Measurements from ENCODE around the gene BEND2. TPM values are rescaled to one million over a fixed set of nuclear protein-coding genes. Genes with fewer than 3 reads are reported as not detected.

Gene BEND2
- total RNA-seq, 1 experiment from 2014 or later: not detected

DNA sequence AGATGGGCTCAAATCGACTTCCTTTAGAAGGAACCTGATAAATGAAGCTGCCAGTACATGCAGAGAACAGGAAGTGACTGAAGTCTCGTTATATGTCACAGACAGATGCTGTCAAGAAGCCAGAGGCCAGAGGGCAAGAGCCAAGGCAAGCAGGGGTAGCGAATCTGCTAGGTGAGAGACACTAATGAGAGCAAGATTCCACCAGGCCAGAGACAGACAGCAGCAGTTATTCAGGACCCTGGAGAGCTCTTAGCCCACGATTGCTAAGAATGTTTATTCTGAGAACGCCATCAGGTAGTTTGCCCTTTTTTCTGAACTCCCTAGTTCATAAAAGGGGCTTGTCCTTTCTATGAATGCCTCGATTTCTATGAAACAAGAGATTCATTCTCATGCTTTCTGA is 73.7 kb downstream of the BEND2 start:
- intact Hi-C loops (cut with micrococcal nuclease; ENCODE audit: unreplicated experiment): no loop called here
- no peaks in the 10 kb centered on the region for H3K9me3 ChIP-seq
- no peak overlapping the region for H3K4me3 ChIP-seq (ENCODE audit: low read depth, low read length)
- H3K4me1 ChIP-seq: no peaks in the 10 kb centered on the region
- BruUV-seq (replicated peaks): no TSS peak
- no peaks in the 10 kb centered on the region for H3K27me3 ChIP-seq (replicated peaks; ENCODE audit: control insufficient read depth, insufficient read depth, low read length)
- Mint-ChIP-seq H3K9me3 (ENCODE audit: unreplicated experiment) (no peaks in the 10 kb centered on the region), H3K27ac (ENCODE audit: unreplicated experiment) (no peak overlapping the region), H3K4me3 (ENCODE audit: unreplicated experiment) (no peak overlapping the region), H3K27me3 (ENCODE audit: insufficient read depth, unreplicated experiment) (peaks cover 3% of the 10 kb centered on the region), H3K36me3 (ENCODE audit: insufficient read depth, unreplicated experiment) (no peaks in the 10 kb centered on the region), H3K4me1 (ENCODE audit: low read depth, unreplicated experiment) (no peaks in the 10 kb centered on the region)
- DNase-seq: peak; percentile 30 to 43
- TF ChIP-seq, protein P1, sequence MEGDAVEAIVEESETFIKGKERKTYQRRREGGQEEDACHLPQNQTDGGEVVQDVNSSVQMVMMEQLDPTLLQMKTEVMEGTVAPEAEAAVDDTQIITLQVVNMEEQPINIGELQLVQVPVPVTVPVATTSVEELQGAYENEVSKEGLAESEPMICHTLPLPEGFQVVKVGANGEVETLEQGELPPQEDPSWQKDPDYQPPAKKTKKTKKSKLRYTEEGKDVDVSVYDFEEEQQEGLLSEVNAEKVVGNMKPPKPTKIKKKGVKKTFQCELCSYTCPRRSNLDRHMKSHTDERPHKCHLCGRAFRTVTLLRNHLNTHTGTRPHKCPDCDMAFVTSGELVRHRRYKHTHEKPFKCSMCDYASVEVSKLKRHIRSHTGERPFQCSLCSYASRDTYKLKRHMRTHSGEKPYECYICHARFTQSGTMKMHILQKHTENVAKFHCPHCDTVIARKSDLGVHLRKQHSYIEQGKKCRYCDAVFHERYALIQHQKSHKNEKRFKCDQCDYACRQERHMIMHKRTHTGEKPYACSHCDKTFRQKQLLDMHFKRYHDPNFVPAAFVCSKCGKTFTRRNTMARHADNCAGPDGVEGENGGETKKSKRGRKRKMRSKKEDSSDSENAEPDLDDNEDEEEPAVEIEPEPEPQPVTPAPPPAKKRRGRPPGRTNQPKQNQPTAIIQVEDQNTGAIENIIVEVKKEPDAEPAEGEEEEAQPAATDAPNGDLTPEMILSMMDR (IDR thresholded peaks at IDR 0.05; ENCODE audit: insufficient read depth in 1 of 2, low read depth in 1 of 2, low read length in 1 of 2, severe bottlenecking in 1 of 2, unreplicated experiment in 1 of 2): no peak
- ChIA-PET POLR2A (no interaction called here), CTCF (no interaction called here)
- H3K36me3 ChIP-seq (ENCODE audit: control insufficient read depth, insufficient read depth, low read length): no peaks in the 10 kb centered on the region

DNA sequence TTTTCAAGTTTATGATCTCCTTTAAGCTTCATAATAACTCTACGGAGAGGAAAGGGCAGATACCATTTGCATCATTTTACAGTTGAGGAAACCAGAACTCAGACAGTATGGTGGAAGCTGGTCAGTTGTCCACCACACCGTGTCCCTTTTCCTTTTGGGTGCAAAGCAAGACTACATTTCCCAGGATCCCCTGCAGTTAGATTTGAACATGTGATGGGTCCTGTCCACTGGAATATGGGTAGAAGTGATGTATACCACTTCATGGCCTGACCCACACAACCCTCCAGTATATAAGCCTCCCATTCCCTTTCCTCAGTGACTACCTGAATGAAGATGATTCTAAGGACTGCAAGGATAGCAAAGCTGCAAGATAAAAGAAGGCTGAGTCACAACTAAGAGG is 74.7 kb downstream of the BEND2 start:
- ChIA-PET CTCF (no interaction called here), POLR2A (no interaction called here)
- H3K36me3 Mint-ChIP-seq (ENCODE audit: insufficient read depth, unreplicated experiment): no peaks in the 10 kb centered on the region
- H3K27ac Mint-ChIP-seq (ENCODE audit: unreplicated experiment): no peak overlapping the region
- H3K36me3 ChIP-seq (ENCODE audit: control insufficient read depth, insufficient read depth, low read length): no peaks in the 10 kb centered on the region
- BruUV-seq (replicated peaks): no TSS peak
- H3K27me3 ChIP-seq (replicated peaks; ENCODE audit: control insufficient read depth, insufficient read depth, low read length): no peaks in the 10 kb centered on the region
- no peaks in the 10 kb centered on the region for H3K4me1 ChIP-seq
- H3K4me3 ChIP-seq (ENCODE audit: low read depth, low read length): no peak overlapping the region
- no peak for DNase-seq
- H3K4me1 Mint-ChIP-seq (ENCODE audit: low read depth, unreplicated experiment): no peaks in the 10 kb centered on the region
- H3K27me3 Mint-ChIP-seq (ENCODE audit: insufficient read depth, unreplicated experiment): peaks cover 3% of the 10 kb centered on the region
- H3K9me3 Mint-ChIP-seq (ENCODE audit: unreplicated experiment): no peaks in the 10 kb centered on the region
- H3K4me3 Mint-ChIP-seq (ENCODE audit: unreplicated experiment): no peak overlapping the region
- TF ChIP-seq, protein P1 (IDR thresholded peaks at IDR 0.05; ENCODE audit: insufficient read depth in 1 of 2, low read depth in 1 of 2, low read length in 1 of 2, severe bottlenecking in 1 of 2, unreplicated experiment in 1 of 2): no peak
- no peaks in the 10 kb centered on the region for H3K9me3 ChIP-seq
- intact Hi-C loops (cut with micrococcal nuclease; ENCODE audit: unreplicated experiment): no loop called here

DNA sequence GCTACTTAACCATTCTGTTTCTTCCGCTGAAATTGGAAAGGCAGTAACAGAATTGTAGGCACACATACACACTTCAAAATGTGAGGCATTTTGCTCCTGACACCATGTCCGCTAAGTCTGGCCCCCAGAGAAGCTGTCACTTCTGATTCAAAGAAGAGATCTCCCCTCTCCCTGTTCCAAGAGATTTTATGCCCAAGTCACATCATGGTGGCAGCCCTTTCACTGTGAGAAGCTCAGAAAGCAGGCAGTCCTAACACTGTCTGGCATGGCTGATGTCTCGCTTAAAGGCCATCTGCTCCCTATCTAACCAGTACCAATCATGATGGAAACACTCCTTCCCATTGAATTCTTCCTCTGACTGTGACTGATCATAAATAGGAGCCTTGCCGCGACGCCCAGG is 83.9 kb downstream of the BEND2 start:
- CTCF ChIA-PET: no interaction called here
- BruUV-seq (replicated peaks): no TSS peak
- intact Hi-C loops (cut with micrococcal nuclease; ENCODE audit: unreplicated experiment): no loop called here
- Mint-ChIP-seq H3K27me3 (ENCODE audit: insufficient read depth, unreplicated experiment) (peaks cover 12% of the 10 kb centered on the region), H3K36me3 (ENCODE audit: insufficient read depth, unreplicated experiment) (no peaks in the 10 kb centered on the region), H3K27ac (ENCODE audit: unreplicated experiment) (no peak overlapping the region), H3K4me3 (ENCODE audit: unreplicated experiment) (no peak overlapping the region), H3K9me3 (ENCODE audit: unreplicated experiment) (no peaks in the 10 kb centered on the region), H3K4me1 (ENCODE audit: low read depth, unreplicated experiment) (no peaks in the 10 kb centered on the region)
- Histone ChIP-seq H3K9me3 (no peaks in the 10 kb centered on the region), H3K36me3 (ENCODE audit: control insufficient read depth, insufficient read depth, low read length) (no peaks in the 10 kb centered on the region), H3K4me1 (no peaks in the 10 kb centered on the region), H3K4me3 (ENCODE audit: low read depth, low read length) (no peak overlapping the region), H3K27me3 (replicated peaks; ENCODE audit: control insufficient read depth, insufficient read depth, low read length) (no peaks in the 10 kb centered on the region; the same call in 1 of the 2 replicates)
- DNase-seq: no peak
- TF ChIP-seq, protein P1 (IDR thresholded peaks at IDR 0.05; ENCODE audit: insufficient read depth in 1 of 2, low read depth in 1 of 2, low read length in 1 of 2, severe bottlenecking in 1 of 2, unreplicated experiment in 1 of 2): no peak
- POLR2A ChIA-PET: no interaction called here
